SK-N-SH (cell line): ENCODE results near the gene ZKSCAN1. TPM values are rescaled to one million over a fixed set of nuclear protein-coding genes. Genes with fewer than 3 reads are reported as not detected.
A peak's percentile ranks its signal among the peaks of the same experiment; 100 is the strongest.

Experiments used
- CTCF ChIA-PET: fragments of 300-600, 350-600 bp; formaldehyde crosslinking; extraction: SDS; loops from one replicate; lab custom pipeline; 2021; lab: Yijun Ruan, JAX
- POLR2A ChIA-PET: fragments of 350-600 bp; sonication (Branson Sonifier 250); formaldehyde crosslinking; extraction: SDS; loops from one replicate; lab custom pipeline; 2020; ENCODE audit warnings: antibody characterized with exemption, inconsistent platforms; lab: Yijun Ruan, JAX
- DNase-seq: peaks from one replicate; pipeline ENCODE4 v3.0.0; 2012
- H2AFZ ChIP-seq: fragments of 200-600 bp; sonication (generic); 2 replicates; pipeline ENCODE4 v1.8.1; 2016; ENCODE audit warnings: antibody characterized with exemption, mild to moderate bottlenecking, low read depth
- H3F3A ChIP-seq: fragments of 200-600 bp; sonication (generic); replicated peaks from 2 replicates; pipeline ENCODE3; 2016; ENCODE audit warnings: antibody characterized with exemption, mild to moderate bottlenecking; ENCODE audit not compliant: insufficient read depth
- H3K27ac ChIP-seq, 2 experiments: fragments of 200-500 bp in 1 of 2; fragments of 200-600 bp in 1 of 2; sonication (Bioruptor generic) in 1 of 2; sonication (generic), shearing (Covaris generic) in 1 of 2; 2 replicates each; pipeline versions ENCODE4 v1.5.1 to v1.6.1; 2014 to 2016; ENCODE audit warnings: low read depth in 2 of 2, inconsistent platforms in 1 of 2, low read length in 1 of 2, mild to moderate bottlenecking in 1 of 2, mixed read lengths in 1 of 2
- H3K27me3 ChIP-seq: fragments of 200-600 bp; sonication (generic), shearing (Covaris generic); 2 replicates; pipeline ENCODE4 v1.6.1; 2016; ENCODE audit warnings: mixed run types; ENCODE audit not compliant: insufficient read depth
- H3K36me3 ChIP-seq, 2 experiments: fragments of 200-500 bp in 1 of 2; fragments of 200-600 bp in 1 of 2; sonication (Bioruptor generic) in 1 of 2; sonication (generic) in 1 of 2; replicated peaks in 1 of 2; 2 replicates each; pipeline versions ENCODE3 to v1.5.1; 2014 to 2016; ENCODE audit warnings: low read length in 1 of 2, mild to moderate bottlenecking in 1 of 2; ENCODE audit not compliant: insufficient read depth in 2 of 2, control insufficient read depth in 1 of 2
- H3K4me1 ChIP-seq, 2 experiments: fragments of 200-500 bp in 1 of 2; fragments of 200-600 bp in 1 of 2; sonication (Bioruptor generic) in 1 of 2; sonication (generic), shearing (Covaris generic) in 1 of 2; 2 replicates each; pipeline versions ENCODE4 v1.5.1 to v1.6.1; 2014 to 2016; ENCODE audit warnings: low read depth in 1 of 2, low read length in 1 of 2, mixed run types in 1 of 2; ENCODE audit not compliant: insufficient read depth in 2 of 2, control insufficient read depth in 1 of 2
- H3K4me2 ChIP-seq: fragments of 200-600 bp; sonication (generic), shearing (Covaris generic); 2 replicates; pipeline ENCODE4 v1.6.1; 2017; ENCODE audit warnings: mixed run types
- H3K4me3 ChIP-seq, 2 experiments: fragments of 200-500 bp in 1 of 2; fragments of 200-600 bp in 1 of 2; sonication (Bioruptor generic) in 1 of 2; sonication (generic), shearing (Covaris generic) in 1 of 2; 2 replicates each; pipeline versions ENCODE4 v1.5.1 to v1.8.1; 2014 to 2016; ENCODE audit warnings: low read depth in 2 of 2, inconsistent platforms in 1 of 2, low read length in 1 of 2, mild to moderate bottlenecking in 1 of 2, mixed read lengths in 1 of 2, moderate library complexity in 1 of 2
- H3K79me2 ChIP-seq: fragments of 200-600 bp; sonication (generic); 2 replicates; pipeline ENCODE4 v1.8.1; 2017; ENCODE audit warnings: mild to moderate bottlenecking; ENCODE audit not compliant: insufficient read depth
- H3K9ac ChIP-seq: fragments of 200-600 bp; sonication (generic); 2 replicates; pipeline ENCODE4 v1.6.1; 2017; ENCODE audit warnings: mixed run types
- H3K9me2 ChIP-seq: fragments of 200-600 bp; sonication (generic); 2 replicates; pipeline ENCODE4 v1.6.1; 2017; ENCODE audit warnings: mixed run types
- H3K9me3 ChIP-seq: fragments of 200-600 bp; sonication (generic); 2 replicates; pipeline ENCODE4 v1.6.1; 2017; ENCODE audit warnings: mixed run types, mild to moderate bottlenecking, moderate library complexity
- H4K20me1 ChIP-seq: fragments of 200-600 bp; sonication (generic); 2 replicates; pipeline ENCODE4 v1.6.1; 2017; ENCODE audit warnings: mild to moderate bottlenecking, mixed run types; ENCODE audit not compliant: insufficient read depth
- EP300 ChIP-seq, 2 experiments: IDR thresholded peaks; 2 replicates each; pipeline versions ENCODE4 v1.4.0 to v1.6.1; 2012; ENCODE audit warnings: borderline replicate concordance in 1 of 2, low read depth in 1 of 2, low read length in 1 of 2
- FOXM1 ChIP-seq: IDR thresholded peaks from 2 replicates; pipeline ENCODE4 v1.4.0; 2012; ENCODE audit warnings: low read depth, mild to moderate bottlenecking
- GATA2 ChIP-seq: sonication (generic); formaldehyde crosslinking; IDR thresholded peaks from 2 replicates; pipeline ENCODE4 v1.5.0; 2020; ENCODE audit warnings: mild to moderate bottlenecking, missing genetic modification reagents
- JUND ChIP-seq: IDR thresholded peaks from 2 replicates; pipeline ENCODE4 v1.4.0; 2012
- MXI1 ChIP-seq: IDR thresholded peaks from 2 replicates; pipeline ENCODE4 v1.6.1; 2012; ENCODE audit warnings: mild to moderate bottlenecking, low read depth, low read length, improper control_type of control experiment
- RFX5 ChIP-seq: IDR thresholded peaks from 2 replicates; pipeline ENCODE4 v1.6.1; 2012; ENCODE audit warnings: mild to moderate bottlenecking, improper control_type of control experiment, low read length
- RXRA ChIP-seq: IDR thresholded peaks from 2 replicates; pipeline ENCODE4 v1.4.0; 2012; ENCODE audit warnings: low read depth, mild to moderate bottlenecking, borderline replicate concordance
- TAF1 ChIP-seq: IDR thresholded peaks from 2 replicates; pipeline ENCODE4 v1.6.1; 2012; ENCODE audit warnings: low read depth, mild to moderate bottlenecking, low read length, moderate library complexity, borderline replicate concordance
- TCF12 ChIP-seq: IDR thresholded peaks from 2 replicates; pipeline ENCODE4 v1.4.0; 2012
- ZBTB33 ChIP-seq: IDR thresholded peaks from 2 replicates; pipeline ENCODE4 v1.4.0; 2012; ENCODE audit warnings: low read depth, borderline replicate concordance
- WGBS: methylation state at CpG from one replicate; pipeline ENCODE4 v1.1.6; 2017; ENCODE audit warnings: low lambda C conversion rate; 5-methylcytosine and 5-hydroxymethylcytosine counted together
- polyA plus RNA-seq, 3 experiments: library from polyadenylated mRNA; depleted of rRNA; stranded (reverse); fragments of >200 nt; gene quantifications; 2 replicates each; pipeline ENCODE4 v1.2.3, GENCODE V29; 2012

Gene ZKSCAN1
- polyA plus RNA-seq, 1 of the 3 experiments (the other 2 are of a cell fraction): 21.1 TPM

GRCh38 chr7:99997545-99998137 is 17.8 kb upstream of the ZKSCAN1 start:
- Histone ChIP-seq H3K27me3 (peaks cover 7% of the 10 kb centered on the region; the same call in 1 of the 2 replicates), H3K4me3 (peak overlapping the region in 1 of 2 experiments; percentile 2; a peak in 1 of 4 replicates), H3K79me2 (no peaks in the 10 kb centered on the region), H3K9me3 (no peaks in the 10 kb centered on the region), H4K20me1 (no peaks in the 10 kb centered on the region), H3K9ac (no peak overlapping the region), H3K36me3 (no peaks in the 10 kb centered on the region), H3K4me1 (no peaks in the 10 kb centered on the region; a peak in 1 of 4 replicates), H3K9me2 (no peaks in the 10 kb centered on the region), H3F3A (no peaks in the 10 kb centered on the region), H2AFZ (peak overlapping the region; percentile 63; the same call in 1 of the 2 replicates), H3K27ac (no peak overlapping the region), H3K4me2 (no peak overlapping the region)
- POLR2A ChIA-PET: interaction anchor here (0.6 to 2.2 kb wide), 3 partner anchors 19 to 91 kb away, joined by 3 to 21 read pairs (median 3); partner anchors contain the start of gene ZKSCAN1
- peak; percentile 82 for DNase-seq
- TF ChIP-seq RFX5 (no peak), TAF1 (peak; percentile 44; the same call in 1 of the 2 replicates)
- WGBS: 47% methylated on average over 33 of the region's 35 CpGs
- CTCF ChIA-PET: interaction anchor here (0.6 to 5.7 kb wide), 6 partner anchors 11 to 505 kb away, joined by 3 to 60 read pairs (median 4); partner anchors contain the start of gene ZSCAN21

DNA sequence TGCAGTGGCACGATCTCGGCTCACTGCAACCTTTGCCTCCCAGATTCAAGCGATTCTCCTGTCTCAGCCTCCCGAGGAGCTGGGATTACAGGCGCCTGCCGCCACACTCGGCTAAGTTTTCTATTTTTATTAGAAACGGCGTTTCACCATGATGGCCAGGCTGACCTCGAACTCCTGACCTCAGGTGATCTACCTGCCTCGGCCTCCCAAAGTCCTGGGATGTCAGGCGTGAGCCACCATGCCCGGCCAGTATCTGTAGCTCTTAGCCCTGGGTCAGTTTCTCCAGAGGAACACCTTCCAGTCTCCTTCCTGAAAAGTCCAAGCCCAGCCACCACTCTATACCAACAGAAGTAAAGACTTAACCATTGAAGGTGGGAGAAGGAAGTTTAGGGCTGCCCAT is 15.2 kb upstream of the ZKSCAN1 start:
- WGBS: 77% methylated on average over 13 of the region's 13 CpGs
- Histone ChIP-seq H3K4me3 (no peak overlapping the region), H3K9me3 (no peaks in the 10 kb centered on the region), H3K4me1 (no peaks in the 10 kb centered on the region; a peak in 1 of 4 replicates), H3K36me3 (no peaks in the 10 kb centered on the region), H2AFZ (no peak overlapping the region), H3F3A (no peaks in the 10 kb centered on the region), H3K4me2 (no peak overlapping the region)
- TF ChIP-seq FOXM1 (no peak), RXRA (no peak), TCF12 (no peak)
- TF ChIP-seq, all 33 proteins: peak for 0
- Histone ChIP-seq H4K20me1 (no peaks in the 10 kb centered on the region), H3K9ac (no peak overlapping the region), H3K79me2 (no peaks in the 10 kb centered on the region), H3K27ac (no peak overlapping the region), H3K27me3 (peaks cover 7% of the 10 kb centered on the region; the same call in 1 of the 2 replicates), H3K9me2 (no peaks in the 10 kb centered on the region)
- ChIA-PET POLR2A (interaction anchor here (0.8 kb wide), 1 partner anchor 15 kb away, joined by 4 read pairs; the partner anchor contains the start of gene ZKSCAN1), CTCF (interaction anchor here (1.0 to 1.1 kb wide), 2 partner anchors 10 to 80 kb away, joined by 3 to 4 read pairs; no protein-coding TSS in a partner anchor)
- no peak for DNase-seq

DNA sequence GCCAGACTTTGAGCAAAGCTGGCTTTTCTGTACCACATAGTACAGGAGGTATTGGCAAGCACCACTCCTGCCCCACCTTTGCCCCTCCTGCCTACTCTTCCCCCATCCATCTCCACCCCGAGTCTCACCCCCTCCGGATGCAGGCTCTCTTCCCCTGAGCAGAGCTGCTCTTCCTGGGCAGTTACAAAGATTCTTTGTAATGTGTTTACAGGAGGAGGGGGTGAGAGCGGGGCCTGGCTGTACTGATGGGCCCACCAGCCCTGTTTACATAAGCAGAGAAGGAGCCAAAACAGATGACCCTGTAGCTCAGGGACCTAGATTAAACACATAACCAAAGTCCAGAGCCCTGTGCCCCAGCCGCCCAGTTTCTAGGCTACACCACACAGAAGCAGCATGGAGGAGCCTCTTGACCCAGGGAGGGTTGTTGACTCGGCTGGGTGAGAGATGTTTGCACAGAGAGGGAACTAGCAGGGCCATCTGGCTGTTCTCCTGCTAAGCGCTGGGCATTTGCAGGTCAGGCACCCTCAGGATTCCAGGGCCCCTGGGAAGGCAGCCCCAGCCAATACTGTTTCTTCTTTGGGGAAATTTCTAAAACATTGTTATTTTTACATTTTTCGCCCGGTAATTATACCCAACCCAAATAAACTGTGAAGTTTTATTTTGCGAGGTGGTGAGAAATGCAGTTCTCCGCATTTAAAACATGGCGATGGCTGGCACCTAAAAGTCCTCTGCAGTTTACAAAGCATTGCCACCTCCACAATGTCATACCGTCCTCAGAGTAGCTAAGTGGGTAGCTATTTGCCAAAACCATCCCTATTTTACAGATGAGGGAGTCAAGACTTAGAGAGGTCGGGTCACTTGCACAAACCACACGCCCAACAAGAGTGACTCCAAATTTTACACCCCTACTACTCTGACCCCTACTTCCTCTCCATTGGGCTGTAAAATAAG is 11.4 kb upstream of the ZKSCAN1 start:
- ChIA-PET POLR2A (interaction anchor here (1.2 kb wide), 1 partner anchor 11 kb away, joined by 5 read pairs; the partner anchor contains the start of gene ZKSCAN1), CTCF (interaction anchor here (1.0 to 3.4 kb wide), 5 partner anchors 11 to 127 kb away, joined by 3 to 28 read pairs (median 4); no protein-coding TSS in a partner anchor)
- Histone ChIP-seq H3K9me3 (no peaks in the 10 kb centered on the region), H2AFZ (no peak overlapping the region), H3F3A (no peaks in the 10 kb centered on the region), H3K9me2 (no peaks in the 10 kb centered on the region), H3K4me3 (no peak overlapping the region), H3K27ac (no peak overlapping the region), H3K4me1 (no peaks in the 10 kb centered on the region; a peak in 1 of 4 replicates), H3K79me2 (no peaks in the 10 kb centered on the region), H3K36me3 (no peaks in the 10 kb centered on the region), H3K4me2 (no peak overlapping the region), H4K20me1 (no peaks in the 10 kb centered on the region), H3K9ac (no peak overlapping the region), H3K27me3 (no peaks in the 10 kb centered on the region)
- 71% methylated on average over 14 of the region's 14 CpGs for WGBS
- DNase-seq: peak; percentile 36
- TF ChIP-seq ZBTB33 (no peak), EP300 (IDR thresholded peaks at IDR 0.05; ENCODE audit: borderline replicate concordance in 1 of 2, low read depth in 1 of 2, low read length in 1 of 2) (no peak), TAF1 (no peak), MXI1 (no peak), FOXM1 (no peak), JUND (no peak), GATA2 (no peak)
